ENCODE data around the gene MEGF11.

DNA sequence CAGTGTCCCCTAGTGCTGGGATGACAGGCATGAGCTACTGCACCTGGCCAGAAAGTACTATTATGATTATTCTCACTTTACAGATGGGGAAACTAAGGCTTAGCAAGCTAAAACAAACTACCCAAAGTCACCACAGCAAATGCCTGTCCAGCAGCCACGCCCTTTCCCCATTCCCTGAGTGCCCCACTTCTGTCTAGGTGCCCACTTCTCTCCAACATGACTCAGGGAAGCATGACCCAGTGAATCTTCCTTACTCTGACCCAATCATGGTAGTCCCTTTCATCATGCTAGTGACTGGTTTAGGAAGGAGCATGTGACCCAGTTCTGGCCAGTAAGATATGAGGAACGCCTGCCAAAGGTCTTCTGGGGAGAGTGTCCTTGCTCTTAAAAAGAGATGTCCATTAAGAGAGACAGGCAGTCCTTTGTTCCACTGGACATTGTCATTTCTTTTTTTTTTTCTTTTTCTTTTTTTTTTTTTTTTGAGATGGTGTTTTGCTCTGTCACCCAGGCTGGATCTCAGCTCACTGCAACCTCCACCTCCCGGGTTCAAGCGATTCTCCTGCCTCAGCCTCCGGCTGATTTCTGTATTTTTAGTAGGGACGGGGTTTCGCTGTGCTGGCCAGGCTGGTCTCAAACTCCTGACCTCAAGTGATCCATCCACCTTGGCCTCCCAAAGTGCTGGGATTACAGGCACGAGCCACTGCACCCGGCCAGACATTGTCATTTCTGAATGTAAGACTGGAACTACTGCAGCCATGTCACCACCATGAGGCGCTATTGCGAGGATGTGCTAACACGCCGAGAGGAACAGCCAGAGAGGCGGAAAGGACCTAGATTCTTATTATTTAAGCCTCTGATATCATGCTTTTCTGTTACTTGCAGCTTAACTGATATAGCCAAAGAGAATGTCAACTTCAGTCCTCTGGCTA is 19.8 kb downstream of the MEGF11 start:
- TF ChIP-seq POLR2A (IDR thresholded peaks at IDR 0.05), result no peak
- TF ChIP-seq, protein P1, sequence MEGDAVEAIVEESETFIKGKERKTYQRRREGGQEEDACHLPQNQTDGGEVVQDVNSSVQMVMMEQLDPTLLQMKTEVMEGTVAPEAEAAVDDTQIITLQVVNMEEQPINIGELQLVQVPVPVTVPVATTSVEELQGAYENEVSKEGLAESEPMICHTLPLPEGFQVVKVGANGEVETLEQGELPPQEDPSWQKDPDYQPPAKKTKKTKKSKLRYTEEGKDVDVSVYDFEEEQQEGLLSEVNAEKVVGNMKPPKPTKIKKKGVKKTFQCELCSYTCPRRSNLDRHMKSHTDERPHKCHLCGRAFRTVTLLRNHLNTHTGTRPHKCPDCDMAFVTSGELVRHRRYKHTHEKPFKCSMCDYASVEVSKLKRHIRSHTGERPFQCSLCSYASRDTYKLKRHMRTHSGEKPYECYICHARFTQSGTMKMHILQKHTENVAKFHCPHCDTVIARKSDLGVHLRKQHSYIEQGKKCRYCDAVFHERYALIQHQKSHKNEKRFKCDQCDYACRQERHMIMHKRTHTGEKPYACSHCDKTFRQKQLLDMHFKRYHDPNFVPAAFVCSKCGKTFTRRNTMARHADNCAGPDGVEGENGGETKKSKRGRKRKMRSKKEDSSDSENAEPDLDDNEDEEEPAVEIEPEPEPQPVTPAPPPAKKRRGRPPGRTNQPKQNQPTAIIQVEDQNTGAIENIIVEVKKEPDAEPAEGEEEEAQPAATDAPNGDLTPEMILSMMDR (IDR thresholded peaks at IDR 0.05), result no peak

Measured in uterus (tissue), 2 donors.